ENCODE measurements around the gene STRA6. TPM values are rescaled to one million over a fixed set of nuclear protein-coding genes. Genes with fewer than 3 reads are reported as not detected.
"Not testable (repeated sequence)": the region's sequence is repeated elsewhere in the genome, so short reads cannot be mapped to it uniquely, and the experiment has no call there.

The STRA6 gene
- polyA plus RNA-seq, 3 donors from 2014 or later = not detected

GRCh38 chr15:74174958-74175253, 27.7 kb downstream of the STRA6 start:
- H3K4me3 Mint-ChIP-seq = no peak overlapping the region
- no peaks in the 10 kb centered on the region for H3K36me3 Mint-ChIP-seq
- no peaks in the 10 kb centered on the region for H3K4me1 Mint-ChIP-seq
- DNase-seq = no peak
- H3K27me3 Mint-ChIP-seq (ENCODE audit: low read depth in 3 of 3) = peaks cover 0 to 4% (median 2%) of the 10 kb centered on the region in 3 donors
- no peak overlapping the region for H3K27ac Mint-ChIP-seq
- no peaks in the 10 kb centered on the region for H3K9me3 Mint-ChIP-seq

- Mint-ChIP-seq H3K9me3 (no peaks in the 10 kb centered on the region), H3K27me3 (ENCODE audit: low read depth in 3 of 3) (peaks cover 0 to 4% (median 2%) of the 10 kb centered on the region in 3 donors), H3K27ac (no peak overlapping the region), H3K4me3 (no peak overlapping the region), H3K36me3 (no peaks in the 10 kb centered on the region), H3K4me1 (no peaks in the 10 kb centered on the region)
- DNase-seq = no peak
Measured at GRCh38 chr15:74174219-74174957, 28.2 kb downstream of the STRA6 start.

- DNase-seq = no peak
- Mint-ChIP-seq H3K36me3 (no peaks in the 10 kb centered on the region), H3K4me1 (no peaks in the 10 kb centered on the region), H3K27me3 (ENCODE audit: low read depth in 3 of 3) (peaks cover 0 to 5% (median 2%) of the 10 kb centered on the region in 3 donors), H3K9me3 (no peaks in the 10 kb centered on the region), H3K27ac (no peak within 1 kb of the TSS), H3K4me3 (no peak within 1 kb of the TSS)
Measured at GRCh38 chr15:74173380-74174218, 29.0 kb downstream of the STRA6 start, which contains the start of gene ISLR. Gene ISLR, plus strand, starts transcription at chr15:74173710. Its CDS starts 1,149 bp downstream, at chr15:74174859.

GRCh38 chr15:74172701-74173379, 29.7 kb downstream of the STRA6 start:
- Mint-ChIP-seq H3K9me3 (no peaks in the 10 kb centered on the region), H3K4me1 (no peaks in the 10 kb centered on the region), H3K36me3 (no peaks in the 10 kb centered on the region), H3K4me3 (no peak overlapping the region), H3K27me3 (ENCODE audit: low read depth in 3 of 3) (peaks cover 0 to 5% (median 2%) of the 10 kb centered on the region in 3 donors), H3K27ac (no peak overlapping the region)
- DNase-seq = no peak

GRCh38 chr15:74171965-74172541, 30.5 kb downstream of the STRA6 start:
- H3K4me1 Mint-ChIP-seq = no peaks in the 10 kb centered on the region

GRCh38 chr15:74170875-74171578, 31.6 kb downstream of the STRA6 start:
- Mint-ChIP-seq H3K9me3 (no peaks in the 10 kb centered on the region), H3K36me3 (no peaks in the 10 kb centered on the region), H3K4me3 (no peak overlapping the region), H3K27me3 (ENCODE audit: low read depth in 3 of 3) (peaks cover 0 to 5% (median 4%) of the 10 kb centered on the region in 3 donors), H3K4me1 (no peaks in the 10 kb centered on the region), H3K27ac (no peak overlapping the region)
- DNase-seq = no peak

More at GRCh38 chr15:74171965-74172541, 30.5 kb downstream of the STRA6 start:
- Mint-ChIP-seq H3K36me3 (no peaks in the 10 kb centered on the region), H3K27ac (no peak overlapping the region), H3K9me3 (no peaks in the 10 kb centered on the region), H3K4me3 (no peak overlapping the region), H3K27me3 (ENCODE audit: low read depth in 3 of 3) (peaks cover 0 to 7% (median 2%) of the 10 kb centered on the region in 3 donors)
- DNase-seq = no peak

- peaks cover 0 to 5% (median 5%) of the 10 kb centered on the region in 3 donors for H3K27me3 Mint-ChIP-seq (ENCODE audit: low read depth in 3 of 3)
- no peak overlapping the region for H3K27ac Mint-ChIP-seq
- H3K9me3 Mint-ChIP-seq = no peaks in the 10 kb centered on the region
- no peaks in the 10 kb centered on the region for H3K4me1 Mint-ChIP-seq
- no peak overlapping the region for H3K4me3 Mint-ChIP-seq
- no peaks in the 10 kb centered on the region for H3K36me3 Mint-ChIP-seq
- no peak for DNase-seq
Measured at GRCh38 chr15:74170071-74170844, 32.3 kb downstream of the STRA6 start.

- Mint-ChIP-seq H3K9me3 (no peaks in the 10 kb centered on the region), H3K27ac (no peak overlapping the region), H3K36me3 (no peaks in the 10 kb centered on the region), H3K27me3 (ENCODE audit: low read depth in 3 of 3) (peaks cover 0 to 5% (median 5%) of the 10 kb centered on the region in 3 donors), H3K4me1 (no peaks in the 10 kb centered on the region), H3K4me3 (no peak overlapping the region)
- no peak for DNase-seq
Measured at GRCh38 chr15:74168711-74169126, 33.9 kb downstream of the STRA6 start.

- Mint-ChIP-seq H3K4me1 (no peaks in the 10 kb centered on the region), H3K27ac (no peak overlapping the region), H3K4me3 (no peak overlapping the region), H3K36me3 (no peaks in the 10 kb centered on the region), H3K9me3 (no peaks in the 10 kb centered on the region), H3K27me3 (ENCODE audit: low read depth in 3 of 3) (peaks cover 1 to 8% (median 3%) of the 10 kb centered on the region in 3 donors)
- DNase-seq = no peak
Measured at GRCh38 chr15:74167891-74168331, 34.7 kb downstream of the STRA6 start.

- no peak for DNase-seq
- no peak overlapping the region for H3K4me3 Mint-ChIP-seq
- peaks cover 1 to 7% (median 6%) of the 10 kb centered on the region in 3 donors for H3K27me3 Mint-ChIP-seq (ENCODE audit: low read depth in 3 of 3)
- no peak overlapping the region for H3K27ac Mint-ChIP-seq
- no peaks in the 10 kb centered on the region for H3K9me3 Mint-ChIP-seq
- no peaks in the 10 kb centered on the region for H3K36me3 Mint-ChIP-seq
- no peaks in the 10 kb centered on the region for H3K4me1 Mint-ChIP-seq
Measured at GRCh38 chr15:74165461-74165860, 37.1 kb downstream of the STRA6 start.

- H3K9me3 Mint-ChIP-seq, H3K36me3 Mint-ChIP-seq, H3K4me1 Mint-ChIP-seq, H3K27ac Mint-ChIP-seq, H3K4me3 Mint-ChIP-seq, DNase-seq: not testable (repeated sequence)
- H3K27me3 Mint-ChIP-seq (ENCODE audit: low read depth in 3 of 3) = peaks cover 1 to 11% (median 4%) of the 10 kb centered on the region in 3 donors
Measured at GRCh38 chr15:74162195-74162536, 40.4 kb downstream of the STRA6 start.

- H3K4me1 Mint-ChIP-seq; H3K9me3 Mint-ChIP-seq; H3K36me3 Mint-ChIP-seq; H3K27ac Mint-ChIP-seq; DNase-seq; H3K4me3 Mint-ChIP-seq; H3K27me3 Mint-ChIP-seq (ENCODE audit: low read depth in 3 of 3): not testable (repeated sequence)
Measured at GRCh38 chr15:74160390-74160789, 42.2 kb downstream of the STRA6 start.

- peaks cover 1 to 10% (median 4%) of the 10 kb centered on the region in 3 donors for H3K27me3 Mint-ChIP-seq (ENCODE audit: low read depth in 3 of 3)
- H3K27ac Mint-ChIP-seq = no peak overlapping the region
- no peak overlapping the region for H3K4me3 Mint-ChIP-seq
- DNase-seq = no peak
- no peaks in the 10 kb centered on the region for H3K36me3 Mint-ChIP-seq
- H3K4me1 Mint-ChIP-seq = no peaks in the 10 kb centered on the region
- H3K9me3 Mint-ChIP-seq = no peaks in the 10 kb centered on the region
Measured at GRCh38 chr15:74159773-74160172, 42.8 kb downstream of the STRA6 start.

Data from immature natural killer cell (primary cell).